GM21717 (cell line): Measurements from ENCODE around the gene ARHGAP26.

Experiments
- ATAC-seq: cut with Tn5 transposase; IDR thresholded peaks from one replicate; pipeline ENCODE4 v1.9.1; 2021; ENCODE audit warnings: mild to moderate bottlenecking, moderate library complexity; ENCODE audit not compliant: unreplicated experiment

Gene ARHGAP26

DNA sequence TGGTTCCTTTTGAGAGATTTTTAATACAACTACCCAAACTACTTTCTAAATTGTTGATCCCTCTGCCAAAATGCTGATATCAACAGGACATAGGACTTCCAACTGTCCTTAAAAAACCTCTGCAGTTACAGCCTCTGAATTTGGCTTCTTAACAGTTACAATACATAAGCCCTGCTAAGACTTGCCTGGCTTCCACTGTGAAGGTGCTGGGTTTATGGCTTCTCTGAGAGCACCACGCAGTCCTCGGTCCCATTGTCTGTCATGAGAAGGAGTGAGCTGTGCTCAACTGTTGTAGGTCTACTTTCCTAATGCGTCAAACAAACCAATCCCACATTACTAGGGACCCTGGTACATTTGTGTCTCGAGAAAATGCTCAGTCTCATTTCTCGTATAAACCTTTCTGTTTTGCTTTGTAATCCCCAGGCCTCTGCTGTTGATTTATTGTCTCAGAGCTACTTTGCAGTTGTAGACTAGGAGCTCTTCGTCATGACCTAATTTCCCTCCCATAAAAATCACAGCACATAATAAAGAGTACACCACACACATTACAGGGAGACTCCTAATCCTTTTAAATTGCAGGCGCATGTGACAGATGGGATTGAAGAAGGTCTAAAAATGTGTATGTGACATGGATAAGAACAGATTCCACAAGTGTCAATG is 358.4 kb downstream of the ARHGAP26 start:
- ATAC-seq: no peak

DNA sequence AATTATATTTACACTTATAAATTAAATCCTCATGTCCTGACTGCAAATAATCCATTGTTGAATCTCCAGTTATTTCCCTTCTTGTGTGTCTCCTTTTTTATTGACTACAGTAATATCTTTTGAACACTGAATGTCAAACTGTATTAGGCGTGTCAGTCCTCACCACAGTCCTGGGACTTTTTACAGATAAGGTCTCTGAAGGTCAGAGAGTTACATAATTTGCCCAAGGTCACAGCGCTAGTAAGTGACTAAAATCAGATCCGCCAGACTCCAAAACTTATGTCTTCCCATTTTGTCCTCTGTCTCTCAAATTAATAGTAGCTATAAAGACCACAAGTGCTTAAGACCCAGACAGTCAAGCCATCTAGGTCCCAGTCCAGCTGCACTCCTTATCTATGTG is 359.0 kb downstream of the ARHGAP26 start:
- ATAC-seq: no peak

DNA sequence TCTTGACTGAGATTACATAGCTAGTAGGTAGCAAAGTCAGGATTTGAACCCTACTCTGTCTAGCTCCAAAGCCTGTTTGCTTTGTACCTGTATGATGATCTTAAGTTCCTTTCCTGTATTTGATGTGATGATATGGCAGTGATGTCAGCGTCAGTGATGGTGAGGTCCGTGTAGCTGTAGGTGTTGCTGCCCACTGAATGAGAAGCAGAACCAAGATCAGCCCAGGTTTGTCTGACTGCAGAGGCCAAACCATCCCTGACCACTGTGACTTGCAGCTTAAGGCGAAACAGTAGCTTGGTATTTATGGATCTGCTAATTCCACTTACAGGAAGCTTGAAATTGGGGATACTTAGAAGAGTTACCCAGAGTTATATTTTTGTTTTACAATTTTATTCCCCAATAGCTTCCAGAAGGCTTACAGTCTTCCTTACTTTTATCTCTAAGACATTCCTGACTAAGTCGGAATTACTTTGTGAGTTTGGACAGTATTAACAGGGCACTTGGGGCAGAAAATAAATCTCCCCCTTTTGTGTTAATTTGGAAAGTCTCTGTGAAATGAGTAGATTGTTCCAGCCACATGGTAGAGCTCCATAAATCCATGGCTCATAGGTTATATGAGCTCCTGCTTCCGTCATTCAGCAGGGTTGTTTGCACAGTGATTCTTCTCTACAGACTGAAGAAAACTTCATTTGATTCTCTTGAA is 359.9 kb downstream of the ARHGAP26 start:
- no peak for ATAC-seq

DNA sequence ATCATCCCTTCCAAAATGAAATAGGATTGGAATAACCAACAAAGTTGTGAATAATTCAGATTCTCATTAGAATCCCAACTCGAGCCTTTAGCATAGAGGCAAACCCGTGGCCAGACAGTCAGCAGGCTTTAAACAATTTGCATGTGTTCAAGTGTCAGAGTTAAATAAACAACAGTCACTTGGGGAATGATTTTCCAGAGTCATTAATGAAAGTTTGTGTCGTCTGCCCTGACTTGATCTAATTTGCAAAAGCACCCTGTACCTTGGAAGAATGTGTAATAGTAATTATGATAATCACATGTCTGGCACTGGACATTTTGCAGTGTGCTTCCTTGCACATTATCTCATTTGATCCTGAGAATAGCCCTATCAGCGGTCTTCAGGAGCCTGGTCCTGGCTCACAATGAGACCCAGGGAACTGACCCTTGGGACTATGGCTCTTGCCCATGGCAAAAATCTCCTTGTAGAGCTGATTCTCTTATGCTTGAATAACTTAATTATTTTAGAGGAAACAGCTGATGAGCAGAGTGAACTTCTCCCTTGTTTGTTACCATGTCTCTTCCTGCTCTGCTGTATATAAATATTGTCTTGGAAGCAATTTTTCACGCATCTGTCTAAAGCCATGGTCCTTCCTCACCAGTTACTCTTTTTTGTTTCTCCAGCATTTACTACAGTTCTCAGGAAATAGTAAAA is 360.6 kb downstream of the ARHGAP26 start:
- ATAC-seq: no peak

DNA sequence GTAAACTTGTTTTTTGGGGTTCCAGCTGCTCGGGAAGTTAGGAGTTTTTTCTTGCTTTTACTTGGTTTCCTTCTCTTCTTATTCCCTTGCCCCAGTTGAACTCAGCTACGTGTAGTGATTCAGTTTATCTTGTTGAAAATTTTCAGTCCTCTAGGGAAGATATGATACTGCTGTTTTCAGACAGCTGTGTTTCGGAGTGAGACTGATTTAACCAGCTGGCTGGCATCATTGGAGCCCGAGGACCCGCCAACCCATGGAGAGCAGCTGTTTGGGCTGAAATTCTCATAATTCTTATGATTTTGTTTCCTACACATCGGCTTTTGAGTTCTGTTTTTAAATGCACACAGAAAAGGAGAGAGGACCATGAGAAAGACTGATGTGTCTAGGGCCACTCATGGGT is 361.8 kb downstream of the ARHGAP26 start:
- no peak for ATAC-seq

DNA sequence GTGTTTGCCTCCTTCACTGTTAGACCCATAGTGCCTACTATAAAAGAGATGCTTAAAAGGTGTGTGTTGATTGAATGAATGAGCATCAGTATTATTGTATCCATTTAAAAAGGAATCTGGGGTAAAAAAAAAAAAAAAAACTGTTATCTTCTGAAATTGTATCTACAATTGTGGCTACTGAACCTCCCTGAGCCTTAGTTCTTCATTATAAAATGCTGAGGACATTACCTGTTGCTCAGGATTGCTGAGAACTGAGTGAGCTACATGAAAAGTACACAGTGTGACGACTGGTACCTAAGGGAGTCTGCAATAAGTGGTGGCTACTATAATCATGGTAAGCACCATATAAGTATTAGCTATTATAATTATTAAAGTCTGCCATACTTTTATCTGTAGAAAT is 362.6 kb downstream of the ARHGAP26 start:
- ATAC-seq: no peak

DNA sequence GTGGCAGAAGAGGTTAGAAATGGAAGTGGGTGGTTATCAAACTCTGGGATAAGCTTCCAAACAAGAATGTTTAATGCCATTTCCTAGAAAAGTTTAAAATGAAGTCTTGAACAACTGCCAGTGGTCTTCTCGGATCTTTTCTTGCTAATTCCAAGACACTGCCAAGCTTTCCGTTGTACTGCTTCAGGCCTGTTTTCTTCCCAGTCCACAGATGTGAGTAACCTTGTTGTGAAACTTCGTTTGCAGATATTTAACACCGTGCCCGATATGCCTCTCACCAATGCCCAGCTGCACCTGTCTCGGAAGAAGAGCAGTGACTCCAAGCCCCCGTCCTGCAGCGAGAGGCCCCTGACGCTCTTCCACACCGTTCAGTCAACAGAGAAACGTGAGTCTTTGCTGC is 363.5 kb downstream of the ARHGAP26 start:
- no peak for ATAC-seq

DNA sequence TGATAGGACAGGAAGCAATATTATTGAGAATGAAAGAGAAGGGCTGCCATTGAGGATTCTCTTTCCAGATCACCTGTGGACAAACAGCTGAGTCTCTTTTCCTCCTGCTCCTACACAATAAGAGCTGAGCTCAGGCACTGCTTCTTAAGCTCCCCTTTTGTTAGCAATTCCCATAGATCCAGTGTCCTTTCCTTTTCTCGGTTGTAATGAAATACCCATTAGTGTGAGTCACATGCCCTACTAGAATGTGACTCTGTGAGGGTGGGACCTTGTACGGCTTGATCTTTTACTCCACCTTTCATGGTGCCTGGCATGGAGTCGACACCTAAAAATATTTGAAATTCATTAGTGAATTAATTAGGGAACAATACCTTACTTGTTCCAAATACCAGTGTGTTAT is 364.1 kb downstream of the ARHGAP26 start:
- no peak for ATAC-seq

DNA sequence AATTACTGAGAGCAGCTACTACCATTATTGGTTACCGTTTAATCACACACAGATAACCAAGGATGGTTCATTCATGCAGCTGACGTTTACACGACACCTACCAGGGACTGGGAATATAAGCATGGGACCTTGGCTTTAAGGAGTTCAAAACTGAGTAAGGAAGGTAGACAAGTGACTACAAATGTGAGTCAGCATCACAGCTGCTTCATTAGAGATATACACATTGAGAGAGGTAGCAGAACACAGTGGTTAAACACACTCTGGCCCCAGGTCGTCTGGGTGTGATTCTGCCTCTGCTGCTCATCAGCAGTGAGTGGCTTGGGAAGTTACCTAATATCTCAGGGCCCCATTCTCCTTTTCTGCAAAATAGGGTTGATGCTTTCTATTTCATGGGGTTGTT is 364.7 kb downstream of the ARHGAP26 start:
- peak; percentile 75 for ATAC-seq

DNA sequence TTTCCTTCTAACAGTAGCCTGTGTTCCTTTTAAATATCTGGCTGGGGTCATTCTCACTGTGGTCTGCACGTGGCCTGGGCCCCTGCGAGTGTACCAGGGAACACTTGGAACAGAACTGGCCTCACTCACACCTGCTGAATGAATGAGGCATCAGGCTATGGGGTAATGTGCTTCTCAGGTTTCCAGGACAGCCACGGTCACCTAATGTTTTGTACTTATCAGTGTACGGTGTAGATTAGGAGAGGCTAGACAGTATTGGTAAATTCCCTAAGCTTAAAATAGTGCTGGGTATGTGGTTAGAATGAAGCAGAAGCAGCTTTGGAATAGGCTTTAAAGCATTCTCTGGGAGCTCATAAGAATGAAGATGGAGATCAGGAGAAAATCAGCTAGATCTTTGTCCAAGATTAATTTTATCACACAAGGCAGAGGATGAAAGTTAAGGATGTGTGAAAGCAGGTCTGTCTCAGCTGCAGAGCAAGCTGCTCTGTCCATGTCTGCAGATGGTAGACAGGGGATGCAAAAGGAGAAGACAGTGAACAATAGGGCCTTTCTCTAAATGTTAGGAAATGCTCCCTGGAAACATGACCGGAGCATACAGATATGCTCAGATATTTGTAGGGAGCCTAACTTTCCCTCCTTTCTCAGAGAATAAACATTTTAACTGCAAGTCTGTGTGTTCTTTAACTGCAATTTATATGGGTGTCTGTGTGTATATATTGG is 365.8 kb downstream of the ARHGAP26 start:
- no peak for ATAC-seq

DNA sequence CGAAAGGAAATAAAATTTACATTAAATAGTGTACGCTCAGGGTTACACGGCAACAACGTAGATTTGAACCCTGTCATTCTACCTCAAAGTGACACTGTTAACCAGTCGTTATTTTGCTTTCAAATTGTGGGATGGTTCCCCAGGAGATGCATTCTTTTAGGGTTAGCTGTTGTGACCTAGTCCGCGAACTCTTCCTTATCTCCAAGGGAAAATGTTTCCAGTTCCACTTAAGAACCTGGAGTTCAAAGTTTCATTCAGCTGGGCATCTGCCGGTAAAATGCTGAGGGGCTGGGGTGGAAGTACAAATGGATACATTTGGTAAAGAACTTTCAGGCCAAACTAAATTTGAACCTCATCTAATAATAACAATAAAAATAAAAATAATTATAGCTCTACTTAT is 368.7 kb downstream of the ARHGAP26 start:
- ATAC-seq: no peak

DNA sequence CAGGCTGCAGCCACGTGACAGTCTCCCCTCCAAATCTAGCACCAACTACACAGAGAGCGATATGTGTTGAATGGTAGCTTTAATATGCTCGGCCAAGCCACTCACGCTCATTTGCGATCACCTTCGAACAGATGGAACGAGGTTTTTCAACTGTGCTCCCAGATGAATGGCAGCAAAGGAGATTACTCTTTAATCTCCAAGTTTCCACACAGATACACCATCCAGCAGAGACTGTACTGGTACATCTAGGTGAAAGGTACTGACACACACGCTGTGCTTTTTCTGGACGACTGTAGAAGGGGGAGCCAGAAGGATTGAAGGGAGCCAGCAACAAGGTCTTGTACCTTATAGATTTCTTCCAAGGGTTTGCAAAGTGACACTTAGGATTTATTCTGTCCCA is 369.4 kb downstream of the ARHGAP26 start:
- ATAC-seq: no peak

DNA sequence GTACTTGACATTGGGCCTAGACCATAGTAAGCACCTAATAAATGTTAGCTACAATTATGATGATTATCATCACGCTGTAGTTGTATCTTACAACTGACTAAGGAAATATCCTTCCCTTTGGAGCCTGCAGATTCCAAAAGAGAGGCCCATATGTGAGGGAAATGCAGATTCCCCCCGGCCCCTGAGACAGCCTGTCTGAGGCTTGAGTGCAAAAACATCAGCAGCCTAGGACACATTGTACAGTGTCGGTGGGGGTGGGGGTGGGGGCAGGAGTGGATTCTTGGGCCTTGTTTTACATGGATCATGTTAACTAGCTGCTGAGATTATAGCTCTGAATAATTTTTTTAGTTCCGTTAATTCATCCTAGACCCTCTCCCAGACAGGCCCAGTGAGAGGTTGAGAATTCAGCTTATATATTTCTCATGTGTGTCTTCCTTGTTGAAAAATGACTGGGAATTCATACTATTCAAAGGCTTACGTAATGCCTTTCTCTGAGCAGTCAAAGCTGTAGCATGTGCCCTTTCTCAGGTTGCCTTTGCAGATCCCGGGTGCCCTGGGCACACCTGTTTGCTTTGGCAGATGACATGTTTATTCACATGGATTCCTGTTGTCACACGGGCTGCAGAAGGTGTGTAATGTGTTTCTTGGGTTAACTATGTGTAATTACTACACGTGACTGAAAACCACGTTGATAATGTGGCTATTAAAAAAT is 370.5 kb downstream of the ARHGAP26 start:
- ATAC-seq: no peak

DNA sequence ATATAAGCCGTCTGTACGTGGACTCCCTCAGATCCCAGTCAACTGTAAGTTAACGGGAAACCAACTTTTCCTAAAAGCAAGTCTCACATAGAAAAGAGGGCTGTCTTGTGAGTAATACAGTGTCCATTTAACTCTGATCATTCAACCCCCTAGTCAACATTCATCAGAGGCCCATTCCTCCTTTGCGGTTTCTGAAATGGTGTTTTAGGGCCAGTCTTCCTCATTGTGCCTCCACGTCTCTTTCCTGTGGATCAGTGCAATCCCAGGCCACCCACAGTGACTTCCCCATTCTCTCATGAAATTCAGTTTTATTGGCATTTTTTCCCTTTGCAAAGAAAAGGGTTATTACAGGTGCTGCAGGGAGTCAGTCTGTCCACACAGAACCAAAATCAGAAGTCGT is 371.5 kb downstream of the ARHGAP26 start:
- no peak for ATAC-seq

DNA sequence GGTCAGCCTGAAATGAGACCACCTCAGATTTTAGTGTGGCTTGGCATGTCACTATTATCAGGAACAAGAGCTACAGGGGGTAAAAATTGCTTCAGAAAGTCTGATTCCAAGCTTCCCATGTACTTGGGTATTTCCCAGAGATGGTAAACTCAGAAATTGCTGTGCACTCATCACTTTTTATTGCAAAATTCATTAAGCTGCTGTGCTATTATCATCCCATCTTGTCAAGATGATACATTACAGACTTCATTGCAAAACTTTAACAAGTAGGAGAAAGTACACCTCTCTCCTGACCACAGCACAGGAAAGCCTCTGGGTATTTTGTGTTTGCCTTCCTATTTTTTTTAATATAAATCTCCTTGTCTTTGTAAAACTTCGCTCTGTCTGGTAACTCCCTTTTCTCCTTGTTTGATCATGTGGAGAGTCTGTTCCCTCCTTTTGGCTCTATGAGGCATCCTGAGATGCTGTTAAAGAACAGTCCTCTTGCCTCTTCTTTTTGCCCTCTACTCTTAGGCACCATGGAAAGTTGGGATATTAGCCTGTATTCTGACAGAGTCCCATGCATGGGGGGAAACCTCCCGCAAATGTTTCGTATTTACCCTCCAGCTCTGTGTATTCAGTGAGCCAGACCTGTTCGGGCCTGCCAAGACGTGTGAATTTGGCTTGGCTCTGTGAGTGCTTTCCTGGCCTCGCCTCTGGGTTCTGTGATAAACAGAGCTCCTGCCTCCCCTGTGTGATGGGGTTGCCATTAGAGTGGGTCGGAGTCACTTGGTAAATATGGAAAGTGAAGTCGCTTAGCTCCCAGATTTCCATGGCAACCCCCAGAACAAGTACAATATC is 372.6 kb downstream of the ARHGAP26 start:
- ATAC-seq: no peak

DNA sequence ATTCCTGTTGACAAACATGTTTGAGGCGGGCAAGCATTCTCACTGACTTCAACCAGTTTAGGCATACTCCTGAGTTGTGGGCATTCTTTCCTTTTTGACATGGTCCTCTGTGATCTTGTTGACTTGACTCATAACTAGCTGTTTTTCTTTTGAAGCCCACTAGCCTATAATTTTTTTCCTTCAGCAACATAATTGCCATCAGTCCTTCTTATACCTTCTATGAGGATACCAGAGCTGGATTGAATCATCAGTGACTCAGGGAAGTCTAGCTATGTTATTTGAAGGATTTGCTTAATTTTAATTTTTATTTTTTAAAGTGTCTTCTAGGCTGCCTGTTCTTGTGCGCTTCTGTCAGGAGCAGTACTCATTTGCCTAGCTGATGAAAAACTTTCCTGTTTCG is 373.8 kb downstream of the ARHGAP26 start:
- no peak for ATAC-seq

DNA sequence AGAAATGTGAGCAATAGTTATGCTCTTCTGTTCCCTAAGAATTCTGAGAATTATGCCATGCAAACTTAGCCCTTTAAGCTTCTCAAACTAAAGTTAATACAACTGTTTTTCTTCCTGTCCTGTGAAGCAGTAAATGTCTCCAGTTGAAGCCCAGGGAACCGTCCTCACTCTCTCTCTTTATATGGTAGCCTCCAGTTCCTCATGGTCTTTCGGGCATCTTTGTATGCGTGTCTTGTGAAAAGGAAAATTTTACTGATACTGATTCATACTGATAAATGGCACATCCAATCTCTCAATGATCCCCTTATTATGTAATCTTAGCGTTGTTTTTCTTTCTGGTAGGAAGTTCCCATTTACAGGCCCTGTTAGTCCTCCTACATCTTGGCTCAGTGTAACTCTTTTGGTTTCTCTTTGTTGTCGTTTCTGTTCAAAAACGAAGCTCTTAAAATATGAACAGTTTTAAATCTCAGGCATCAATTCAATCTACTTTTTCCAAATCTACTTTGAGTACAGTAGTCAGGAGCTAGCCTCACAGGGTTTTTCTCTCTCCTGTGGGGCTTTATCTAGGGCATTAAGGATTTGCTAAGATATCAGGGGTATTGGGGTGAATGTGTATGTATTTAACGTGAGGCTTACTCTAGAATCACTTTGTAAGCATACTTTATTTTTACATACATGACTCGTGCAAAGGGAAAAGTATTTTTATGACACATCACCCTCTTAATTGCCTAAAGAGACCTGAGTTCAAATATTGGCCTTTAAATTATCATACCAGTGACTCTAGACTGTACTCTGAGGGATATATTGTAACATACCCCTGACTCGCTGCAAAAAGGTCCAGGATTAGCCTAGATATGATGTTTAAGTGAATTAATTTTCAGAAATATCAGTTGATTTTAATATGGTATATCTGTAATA is 375.3 kb downstream of the ARHGAP26 start:
- ATAC-seq: no peak

DNA sequence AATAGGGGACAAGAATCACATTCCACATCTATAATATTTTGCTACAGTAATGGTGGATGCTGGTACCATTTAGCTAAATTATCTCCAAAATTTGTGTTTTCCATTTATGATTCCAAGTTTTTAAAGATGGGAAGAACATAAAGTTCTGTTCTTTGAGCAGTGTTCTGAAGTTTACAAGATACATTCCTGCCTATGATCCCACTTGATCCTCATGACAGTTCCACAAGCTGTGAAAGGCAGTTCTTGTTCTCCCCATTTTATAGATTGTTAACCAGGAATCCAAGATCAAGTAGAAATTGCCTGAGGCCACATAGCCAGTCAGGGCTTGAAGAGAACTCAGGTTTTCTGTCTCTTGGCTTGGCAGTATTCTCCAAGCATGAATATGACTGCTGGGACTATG is 376.0 kb downstream of the ARHGAP26 start:
- no peak for ATAC-seq

DNA sequence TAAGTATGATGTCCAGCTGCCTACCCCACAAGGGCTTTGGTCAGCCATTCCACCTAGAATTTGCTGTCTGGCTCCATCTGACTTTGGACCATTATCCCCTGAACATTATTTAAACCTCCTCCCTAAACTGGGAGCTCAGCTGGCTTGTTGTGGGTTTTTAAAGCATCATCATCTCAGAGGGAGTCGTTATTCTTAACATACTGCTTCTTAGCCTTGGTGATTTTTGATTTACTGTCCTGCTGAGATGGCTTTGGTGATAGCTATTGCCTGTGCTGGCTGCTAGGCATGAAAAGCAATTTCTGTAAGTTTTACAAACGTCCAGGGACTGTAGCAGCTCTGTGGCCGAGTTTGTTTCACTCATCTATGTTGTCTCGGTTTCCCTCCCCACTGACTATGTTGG is 377.2 kb downstream of the ARHGAP26 start:
- no peak for ATAC-seq
